ENCODE measurements around the gene HSD3B7. TPM values are rescaled to one million over a fixed set of nuclear protein-coding genes. Genes with fewer than 3 reads are reported as not detected.

Gene HSD3B7
- total and polyA plus RNA-seq, 12 donors: 3.3 to 13.3 (median 5.7) TPM

DNA sequence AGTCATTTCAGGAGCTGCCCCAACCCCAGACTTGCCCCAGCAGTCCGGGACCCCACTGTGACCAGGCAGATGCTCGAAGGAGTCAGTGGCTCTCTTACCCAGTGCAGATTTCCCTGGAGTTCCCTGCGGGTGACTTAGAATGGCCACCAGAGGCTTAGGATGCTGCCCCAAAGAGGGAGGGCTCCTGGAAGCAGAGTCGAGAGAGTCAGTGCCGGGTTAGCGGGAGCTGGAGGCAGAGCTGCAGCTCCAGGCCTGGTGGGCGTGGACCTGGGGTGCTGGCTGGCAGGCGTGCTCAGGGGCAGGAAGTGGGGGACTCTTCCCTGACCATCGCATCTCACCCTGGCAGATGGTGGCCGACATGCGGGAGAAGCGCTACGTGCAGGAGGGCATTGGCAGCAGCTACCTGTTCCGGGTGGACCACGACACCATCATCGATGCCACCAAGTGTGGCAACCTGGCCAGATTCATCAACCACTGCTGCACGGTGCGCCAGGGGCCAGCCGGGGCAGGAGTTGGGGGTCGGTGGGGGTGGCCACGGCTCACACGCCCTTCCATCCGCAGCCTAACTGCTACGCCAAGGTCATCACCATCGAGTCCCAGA, 1.6 kb upstream of the HSD3B7 start:
- 84 to 85% methylated on average over 25 of the region's 25 CpGs for WGBS, 2 donors
- Histone ChIP-seq H3K36me3 (peaks cover 0 to 84% (median 10%) of the 10 kb centered on the region in 9 donors), H3K27ac (peak overlapping the region in 1 of 10 donors; percentile 51)

DNA sequence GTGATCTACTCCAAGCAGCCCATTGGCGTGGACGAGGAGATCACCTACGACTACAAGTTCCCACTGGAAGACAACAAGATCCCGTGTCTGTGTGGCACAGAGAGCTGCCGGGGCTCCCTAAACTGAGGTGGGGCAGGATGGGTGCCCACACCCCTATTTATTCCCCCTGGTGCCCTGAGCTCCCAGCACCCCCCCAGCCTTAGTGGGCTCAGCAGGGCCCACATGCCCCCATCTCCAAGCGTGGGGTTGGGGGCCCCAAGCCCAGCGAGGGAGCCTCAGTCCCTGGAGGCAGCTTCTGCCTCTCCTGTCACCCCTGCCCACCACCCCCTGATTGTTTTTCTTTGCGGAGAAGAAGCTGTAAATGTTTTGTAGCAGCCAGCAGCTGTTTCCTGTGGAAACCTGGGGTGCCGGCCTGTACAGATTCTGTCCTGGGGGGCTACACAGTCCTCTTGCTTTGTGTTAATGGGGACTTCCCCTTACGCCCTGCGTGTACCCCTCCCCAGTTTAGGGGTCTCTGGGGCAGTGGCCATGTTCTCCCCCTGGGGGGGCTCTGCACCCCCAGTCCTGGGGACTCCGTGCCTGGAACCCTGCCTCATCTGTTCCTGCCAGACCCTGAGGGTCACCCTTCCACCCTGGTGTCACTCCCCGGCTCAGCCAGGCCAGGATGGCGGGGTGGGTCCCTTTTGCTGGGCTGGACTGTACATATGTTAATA, 953 bp upstream of the HSD3B7 start:
- Histone ChIP-seq H3K9me3 (no peaks in the 10 kb centered on the region), H3K4me1 (peaks cover 8 to 19% (median 14%) of the 10 kb centered on the region in 9 donors), H3K36me3 (peaks cover 0 to 78% (median 10%) of the 10 kb centered on the region in 9 donors), H3K27me3 (no peaks in the 10 kb centered on the region), H3K27ac (peak overlapping the region in 1 of 10 donors; percentile 64), H3K4me3 (no peak overlapping the region)
- DNase-seq (no peak), ATAC-seq (peak in 1 of 8 donors; percentile 4)
- TF ChIP-seq, protein P1, sequence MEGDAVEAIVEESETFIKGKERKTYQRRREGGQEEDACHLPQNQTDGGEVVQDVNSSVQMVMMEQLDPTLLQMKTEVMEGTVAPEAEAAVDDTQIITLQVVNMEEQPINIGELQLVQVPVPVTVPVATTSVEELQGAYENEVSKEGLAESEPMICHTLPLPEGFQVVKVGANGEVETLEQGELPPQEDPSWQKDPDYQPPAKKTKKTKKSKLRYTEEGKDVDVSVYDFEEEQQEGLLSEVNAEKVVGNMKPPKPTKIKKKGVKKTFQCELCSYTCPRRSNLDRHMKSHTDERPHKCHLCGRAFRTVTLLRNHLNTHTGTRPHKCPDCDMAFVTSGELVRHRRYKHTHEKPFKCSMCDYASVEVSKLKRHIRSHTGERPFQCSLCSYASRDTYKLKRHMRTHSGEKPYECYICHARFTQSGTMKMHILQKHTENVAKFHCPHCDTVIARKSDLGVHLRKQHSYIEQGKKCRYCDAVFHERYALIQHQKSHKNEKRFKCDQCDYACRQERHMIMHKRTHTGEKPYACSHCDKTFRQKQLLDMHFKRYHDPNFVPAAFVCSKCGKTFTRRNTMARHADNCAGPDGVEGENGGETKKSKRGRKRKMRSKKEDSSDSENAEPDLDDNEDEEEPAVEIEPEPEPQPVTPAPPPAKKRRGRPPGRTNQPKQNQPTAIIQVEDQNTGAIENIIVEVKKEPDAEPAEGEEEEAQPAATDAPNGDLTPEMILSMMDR (IDR thresholded peaks at IDR 0.05): no peak
- 82 to 83% methylated on average over 14 of the region's 14 CpGs for WGBS, 2 donors
- intact Hi-C loops (cut with DNase I): loop anchor here (2.0 to 10.0 kb wide), 17 partner anchors 48 to 891 kb away; partner anchors contain the start of genes ZNF843 (in 6 of the 10), STX4 (in 2 of the 10), VKORC1 (in 2 of the 10) and ZNF267 (in 2 of the 10)

More for the DNA sequence above, 1.6 kb upstream of the HSD3B7 start:
- peaks cover 8 to 19% (median 14%) of the 10 kb centered on the region in 9 donors for H3K4me1 ChIP-seq
- TF ChIP-seq, protein P1 (IDR thresholded peaks at IDR 0.05): no peak
- ATAC-seq (no peak), DNase-seq (no peak)
- H3K9me3 ChIP-seq: no peaks in the 10 kb centered on the region
- intact Hi-C loops (cut with DNase I): loop anchor here in 9 of 10 donors (5.0 to 10.0 kb wide), 12 partner anchors 49 to 891 kb away; partner anchors contain the start of genes STX4 (in 2 of the 9), ZNF267 (in 2 of the 9), ZNF843 (in 2 of the 9) and PRSS53 (in 1 of the 9)
- H3K27me3 ChIP-seq: no peaks in the 10 kb centered on the region
- no peak overlapping the region for H3K4me3 ChIP-seq

DNA sequence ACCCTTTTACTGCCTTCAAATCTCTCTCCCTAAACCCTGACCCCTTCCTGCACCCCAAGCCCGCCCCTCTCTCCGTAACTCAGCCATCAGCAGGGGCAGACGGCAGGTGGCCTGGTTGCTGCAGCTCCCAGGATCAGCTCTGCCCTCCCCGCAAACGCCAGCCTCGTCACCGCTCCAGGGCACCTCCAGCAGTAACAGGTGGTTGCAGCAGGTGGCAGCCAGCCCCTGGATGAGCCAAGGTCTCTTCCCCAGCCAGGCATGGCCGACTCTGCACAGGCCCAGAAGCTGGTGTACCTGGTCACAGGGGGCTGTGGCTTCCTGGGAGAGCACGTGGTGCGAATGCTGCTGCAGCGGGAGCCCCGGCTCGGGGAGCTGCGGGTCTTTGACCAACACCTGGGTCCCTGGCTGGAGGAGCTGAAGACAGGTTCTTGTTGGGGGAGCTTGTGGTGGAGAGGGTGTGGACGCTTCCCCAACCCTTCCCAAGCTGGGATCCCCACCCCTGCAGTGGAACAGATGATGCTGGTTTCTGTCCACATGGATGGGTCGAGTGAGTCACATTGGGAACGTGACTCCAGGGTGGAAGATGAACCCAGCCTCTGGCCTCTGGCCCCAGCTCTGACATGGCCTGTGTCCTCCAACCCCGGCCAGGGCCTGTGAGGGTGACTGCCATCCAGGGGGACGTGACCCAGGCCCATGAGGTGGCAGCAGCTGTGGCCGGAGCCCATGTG, 558 bp downstream of the HSD3B7 start:
- peak; percentile 7 to 54 (median 26) for ATAC-seq
- peaks cover 8 to 20% (median 14%) of the 10 kb centered on the region in 9 donors for H3K4me1 ChIP-seq
- H3K27me3 ChIP-seq: no peaks in the 10 kb centered on the region
- WGBS, 2 donors: 59 to 63% methylated on average over 20 of the region's 20 CpGs
- DNase-seq: no peak
- peak overlapping the region; percentile 12 to 64 (median 58) for H3K4me3 ChIP-seq
- intact Hi-C loops (cut with DNase I): loop anchor here in 9 of 10 donors (1.0 to 10.0 kb wide), 21 partner anchors 42 to 889 kb away; partner anchors contain the start of genes ZNF843 (in 7 of the 9), STX4 (in 3 of the 9), ZNF646 (in 3 of the 9) and ZNF668 (in 3 of the 9)
- TF ChIP-seq, protein P1 (IDR thresholded peaks at IDR 0.05): no peak
- H3K36me3 ChIP-seq: peaks cover 0 to 63% (median 5%) of the 10 kb centered on the region in 9 donors
- H3K9me3 ChIP-seq: no peaks in the 10 kb centered on the region
- H3K27ac ChIP-seq: peak overlapping the region in 8 of 10 donors; percentile 37 to 82 (median 72)

Data from heart right ventricle (tissue), 16 donors.